PFSK-1 (cell line): ENCODE measurements around the gene BAHCC1.

Source experiments
- FOXP2 ChIP-seq: optimal IDR thresholded peaks from 2 replicates; pipeline ENCODE3; 2011; ENCODE audit warnings: borderline replicate concordance, control low read depth, inconsistent platforms; ENCODE audit not compliant: insufficient read depth; ENCODE audit errors: extremely low read length, extremely low read depth
- POLR2AphosphoS5 ChIP-seq: IDR thresholded peaks from 2 replicates; pipeline ENCODE4 v1.6.1; 2012; ENCODE audit warnings: low read depth, mild to moderate bottlenecking, control low read depth, low read length, moderate library complexity
- SIN3A ChIP-seq: IDR thresholded peaks from 2 replicates; pipeline ENCODE4 v1.6.1; 2012; ENCODE audit warnings: mild to moderate bottlenecking, low read length, moderate library complexity, borderline replicate concordance; ENCODE audit not compliant: insufficient read depth
- TAF1 ChIP-seq: IDR thresholded peaks from 2 replicates; pipeline ENCODE4 v1.6.1; 2012; ENCODE audit warnings: low read length, control low read depth, borderline replicate concordance; ENCODE audit not compliant: insufficient read depth
- TF ChIP-seq, protein P1 (sequence below), 2 experiments: IDR thresholded peaks; 2 replicates each; pipeline versions ENCODE4 v1.6.1 to v1.8.0; 2011 to 2012; ENCODE audit warnings: low read depth in 2 of 2, low read length in 2 of 2, control low read depth in 1 of 2, inconsistent platforms in 1 of 2, mild to moderate bottlenecking in 1 of 2, moderate library complexity in 1 of 2; ENCODE audit not compliant: insufficient read depth in 1 of 2

BAHCC1 gene

DNA sequence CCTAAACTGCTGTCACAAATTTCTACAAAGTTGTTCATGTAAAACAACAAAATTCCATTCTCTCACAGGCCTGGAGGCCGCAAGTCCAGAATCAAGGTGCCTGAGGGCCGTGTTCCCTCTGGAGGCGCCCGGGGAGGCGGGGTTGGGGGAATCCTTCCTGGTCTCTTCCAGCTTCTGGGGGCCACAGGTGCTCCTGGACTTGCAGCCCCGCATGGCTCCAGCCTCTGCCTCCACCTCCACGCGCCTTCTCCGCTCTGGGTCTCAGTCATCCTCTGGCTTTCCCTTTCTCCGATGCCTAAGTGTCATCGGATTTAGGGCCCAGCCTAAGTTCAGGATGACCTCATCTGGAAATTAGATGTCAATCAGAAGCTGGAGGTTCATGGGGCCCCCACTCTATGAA, 28.6 kb upstream of the BAHCC1 start:
- no peak for TF ChIP-seq SIN3A
- TF ChIP-seq FOXP2 = no peak
- no peak for TF ChIP-seq POLR2AphosphoS5
- no peak for TF ChIP-seq TAF1
- TF ChIP-seq, protein P1, sequence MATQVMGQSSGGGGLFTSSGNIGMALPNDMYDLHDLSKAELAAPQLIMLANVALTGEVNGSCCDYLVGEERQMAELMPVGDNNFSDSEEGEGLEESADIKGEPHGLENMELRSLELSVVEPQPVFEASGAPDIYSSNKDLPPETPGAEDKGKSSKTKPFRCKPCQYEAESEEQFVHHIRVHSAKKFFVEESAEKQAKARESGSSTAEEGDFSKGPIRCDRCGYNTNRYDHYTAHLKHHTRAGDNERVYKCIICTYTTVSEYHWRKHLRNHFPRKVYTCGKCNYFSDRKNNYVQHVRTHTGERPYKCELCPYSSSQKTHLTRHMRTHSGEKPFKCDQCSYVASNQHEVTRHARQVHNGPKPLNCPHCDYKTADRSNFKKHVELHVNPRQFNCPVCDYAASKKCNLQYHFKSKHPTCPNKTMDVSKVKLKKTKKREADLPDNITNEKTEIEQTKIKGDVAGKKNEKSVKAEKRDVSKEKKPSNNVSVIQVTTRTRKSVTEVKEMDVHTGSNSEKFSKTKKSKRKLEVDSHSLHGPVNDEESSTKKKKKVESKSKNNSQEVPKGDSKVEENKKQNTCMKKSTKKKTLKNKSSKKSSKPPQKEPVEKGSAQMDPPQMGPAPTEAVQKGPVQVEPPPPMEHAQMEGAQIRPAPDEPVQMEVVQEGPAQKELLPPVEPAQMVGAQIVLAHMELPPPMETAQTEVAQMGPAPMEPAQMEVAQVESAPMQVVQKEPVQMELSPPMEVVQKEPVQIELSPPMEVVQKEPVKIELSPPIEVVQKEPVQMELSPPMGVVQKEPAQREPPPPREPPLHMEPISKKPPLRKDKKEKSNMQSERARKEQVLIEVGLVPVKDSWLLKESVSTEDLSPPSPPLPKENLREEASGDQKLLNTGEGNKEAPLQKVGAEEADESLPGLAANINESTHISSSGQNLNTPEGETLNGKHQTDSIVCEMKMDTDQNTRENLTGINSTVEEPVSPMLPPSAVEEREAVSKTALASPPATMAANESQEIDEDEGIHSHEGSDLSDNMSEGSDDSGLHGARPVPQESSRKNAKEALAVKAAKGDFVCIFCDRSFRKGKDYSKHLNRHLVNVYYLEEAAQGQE (IDR thresholded peaks at IDR 0.05; ENCODE audit: insufficient read depth in 1 of 2, low read depth in 2 of 2, low read length in 2 of 2) = no peak

GRCh38 chr17:81367171-81367570, 28.1 kb upstream of the BAHCC1 start:
- TF ChIP-seq, protein P1 (IDR thresholded peaks at IDR 0.05; ENCODE audit: insufficient read depth in 1 of 2, low read depth in 2 of 2, low read length in 2 of 2) = no peak
- TF ChIP-seq FOXP2 = no peak
- TF ChIP-seq TAF1 = no peak
- TF ChIP-seq POLR2AphosphoS5 = no peak
- TF ChIP-seq SIN3A = no peak

GRCh38 chr17:81368161-81369022, 26.9 kb upstream of the BAHCC1 start:
- TF ChIP-seq POLR2AphosphoS5 (no peak), TAF1 (no peak)

GRCh38 chr17:81370294-81370693, 25.0 kb upstream of the BAHCC1 start:
- TF ChIP-seq POLR2AphosphoS5 (no peak), FOXP2 (no peak), TAF1 (no peak), SIN3A (no peak)
- TF ChIP-seq, protein P1 (IDR thresholded peaks at IDR 0.05; ENCODE audit: insufficient read depth in 1 of 2, low read depth in 2 of 2, low read length in 2 of 2) = no peak

DNA sequence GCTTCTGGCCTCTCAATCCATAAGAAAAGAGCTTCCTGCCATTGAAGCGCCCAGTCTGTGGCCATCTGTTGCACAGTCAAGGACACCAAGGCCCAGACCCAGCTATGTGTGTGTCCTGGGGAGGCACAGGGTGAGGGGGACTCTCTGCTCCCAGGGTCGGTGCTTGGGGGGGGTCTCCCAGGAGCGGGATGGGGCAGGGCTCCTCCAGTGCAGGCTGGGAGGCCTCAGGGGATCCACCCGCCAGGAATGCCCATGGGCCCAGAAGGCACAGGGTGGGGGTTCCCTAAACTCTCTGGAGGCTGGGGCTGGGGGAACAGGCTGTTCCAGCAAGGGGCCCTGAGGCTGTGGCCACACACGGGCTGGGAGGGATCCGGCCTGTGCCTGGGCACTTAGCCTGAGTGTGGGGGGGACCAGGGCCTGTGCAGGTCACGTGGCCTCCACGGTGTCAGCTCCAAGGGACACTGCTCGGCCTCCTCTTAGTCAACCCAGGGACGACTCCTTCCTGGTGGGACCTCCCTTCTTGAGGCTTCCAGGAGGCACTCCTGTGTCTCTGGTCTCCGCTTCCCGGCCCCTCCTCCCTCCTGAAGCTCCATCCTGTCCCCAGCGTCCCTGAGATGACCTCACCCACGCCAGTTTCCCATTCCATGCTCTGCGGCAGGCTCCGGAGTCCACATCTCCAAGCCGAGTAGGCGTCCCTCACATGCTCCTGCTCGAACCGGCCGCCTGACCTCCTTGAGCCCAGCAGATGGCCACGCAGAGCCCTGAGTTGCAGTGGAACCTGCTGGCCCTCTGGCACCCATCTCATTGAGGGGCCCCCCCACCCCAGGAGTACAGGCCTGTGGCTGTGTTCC, 23.1 kb upstream of the BAHCC1 start:
- no peak for TF ChIP-seq POLR2AphosphoS5
- TF ChIP-seq, protein P1 (IDR thresholded peaks at IDR 0.05; ENCODE audit: insufficient read depth in 1 of 2, low read depth in 2 of 2, low read length in 2 of 2) = no peak
- no peak for TF ChIP-seq FOXP2
- no peak for TF ChIP-seq SIN3A
- no peak for TF ChIP-seq TAF1
